ENCODE results near the gene THSD7B. TPM values are rescaled to one million over a fixed set of nuclear protein-coding genes. Genes with fewer than 3 reads are reported as not detected.
"Not testable (repeated sequence)": the region's sequence is repeated elsewhere in the genome, so short reads cannot be mapped to it uniquely, and the experiment has no call there.

THSD7B gene
- total RNA-seq, 1 donor from 2014 or later = 0.22 TPM

DNA sequence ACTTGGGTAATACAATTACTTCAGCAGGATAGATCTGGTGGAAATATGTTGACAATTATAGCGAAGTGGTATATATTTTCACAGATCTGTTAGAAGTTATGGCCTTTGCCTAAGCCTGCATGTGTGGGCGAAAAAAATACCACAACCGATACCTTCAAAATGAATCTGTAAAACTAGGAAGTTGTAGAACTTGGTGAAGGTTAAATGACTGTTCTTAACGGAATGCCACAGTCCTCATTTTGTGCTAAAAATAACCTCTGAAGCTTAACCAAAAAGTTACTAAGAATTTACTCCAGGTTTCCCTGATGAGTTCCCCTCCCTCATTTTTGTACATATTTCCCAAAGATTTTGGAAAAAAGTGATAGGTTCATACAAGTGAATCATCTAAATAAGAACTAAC, 550.7 kb downstream of the THSD7B start:
- Mint-ChIP-seq H3K27me3 (ENCODE audit: low read depth) (no peaks in the 10 kb centered on the region), H3K9me3 (peaks cover 17% of the 10 kb centered on the region), H3K4me1 (no peaks in the 10 kb centered on the region), H3K27ac (no peak overlapping the region), H3K4me3 (no peak overlapping the region), H3K36me3 (no peaks in the 10 kb centered on the region)
- no peak for TF ChIP-seq CTCF (IDR thresholded peaks at IDR 0.05; ENCODE audit: unreplicated experiment)
- no peak for DNase-seq (ENCODE audit: low spot score in 2 of 2, unreplicated experiment in 2 of 2)

GRCh38 chr2:137321566-137321965, 556.2 kb downstream of the THSD7B start:
- no peak overlapping the region for H3K27ac Mint-ChIP-seq
- no peaks in the 10 kb centered on the region for H3K36me3 Mint-ChIP-seq
- peaks cover 4% of the 10 kb centered on the region for H3K9me3 Mint-ChIP-seq
- no peak for DNase-seq (ENCODE audit: low spot score in 2 of 2, unreplicated experiment in 2 of 2)
- no peak overlapping the region for H3K4me3 Mint-ChIP-seq
- no peak for TF ChIP-seq CTCF (IDR thresholded peaks at IDR 0.05; ENCODE audit: unreplicated experiment)
- no peaks in the 10 kb centered on the region for H3K4me1 Mint-ChIP-seq
- peaks cover 2% of the 10 kb centered on the region for H3K27me3 Mint-ChIP-seq (ENCODE audit: low read depth)

DNA sequence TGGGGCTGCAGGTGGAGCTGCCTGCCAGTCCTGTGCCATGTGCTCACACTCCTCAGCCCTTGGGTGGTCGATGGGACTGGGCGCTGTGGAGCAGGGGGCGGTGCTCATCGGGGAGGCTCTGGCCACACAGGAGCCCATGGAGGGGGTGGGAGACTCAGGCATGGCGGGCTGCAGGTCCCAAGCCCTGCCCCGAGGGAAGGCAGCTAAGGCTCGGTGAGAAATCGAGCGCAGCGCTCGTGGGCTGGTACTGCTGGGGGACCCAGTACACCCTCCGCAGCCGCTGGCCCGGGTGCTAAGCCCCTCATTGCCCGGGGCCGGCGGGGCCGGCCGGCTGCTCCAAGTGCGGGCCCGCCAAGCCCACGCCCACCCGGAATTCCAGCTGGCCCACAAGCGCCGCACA, 566.2 kb downstream of the THSD7B start:
- H3K36me3 Mint-ChIP-seq; H3K27ac Mint-ChIP-seq; H3K9me3 Mint-ChIP-seq; H3K27me3 Mint-ChIP-seq (ENCODE audit: low read depth); DNase-seq (ENCODE audit: low spot score in 2 of 2, unreplicated experiment in 2 of 2); H3K4me3 Mint-ChIP-seq; H3K4me1 Mint-ChIP-seq: not testable (repeated sequence)

GRCh38 chr2:137333386-137334165, 568.2 kb downstream of the THSD7B start:
- no peak overlapping the region for H3K27ac Mint-ChIP-seq
- DNase-seq (ENCODE audit: low spot score in 2 of 2, unreplicated experiment in 2 of 2) = no peak
- no peaks in the 10 kb centered on the region for H3K36me3 Mint-ChIP-seq
- peaks cover 9% of the 10 kb centered on the region for H3K9me3 Mint-ChIP-seq
- H3K4me3 Mint-ChIP-seq = no peak overlapping the region
- TF ChIP-seq CTCF (IDR thresholded peaks at IDR 0.05; ENCODE audit: unreplicated experiment) = no peak
- peaks cover 4% of the 10 kb centered on the region for H3K27me3 Mint-ChIP-seq (ENCODE audit: low read depth)
- H3K4me1 Mint-ChIP-seq = peaks cover 6% of the 10 kb centered on the region

DNA sequence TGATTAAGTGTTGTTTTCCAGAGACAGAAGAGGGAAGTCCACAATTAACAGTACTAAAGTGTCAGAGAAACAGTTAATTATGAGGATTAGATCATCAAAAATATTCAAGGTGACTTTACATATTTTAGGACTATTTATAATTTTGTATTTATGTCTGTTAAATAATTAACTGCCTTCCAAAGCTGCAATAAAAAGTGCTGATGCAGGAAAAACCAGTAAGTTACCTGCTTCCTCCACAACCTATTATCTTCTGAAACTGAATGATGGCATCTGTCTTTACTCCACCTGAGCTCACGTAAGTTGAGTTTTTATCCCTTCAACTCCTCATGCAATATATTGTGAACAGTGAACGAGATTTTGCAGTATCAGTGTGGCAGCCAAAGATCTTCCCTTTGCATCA, 570.7 kb downstream of the THSD7B start:
- H3K4me1 Mint-ChIP-seq = peaks cover 6% of the 10 kb centered on the region
- H3K36me3 Mint-ChIP-seq = no peaks in the 10 kb centered on the region
- no peak overlapping the region for H3K27ac Mint-ChIP-seq
- H3K4me3 Mint-ChIP-seq = no peak overlapping the region
- peaks cover 11% of the 10 kb centered on the region for H3K27me3 Mint-ChIP-seq (ENCODE audit: low read depth)
- no peak for TF ChIP-seq CTCF (IDR thresholded peaks at IDR 0.05; ENCODE audit: unreplicated experiment)
- DNase-seq (ENCODE audit: low spot score in 2 of 2, unreplicated experiment in 2 of 2) = no peak
- H3K9me3 Mint-ChIP-seq = no peaks in the 10 kb centered on the region

DNA sequence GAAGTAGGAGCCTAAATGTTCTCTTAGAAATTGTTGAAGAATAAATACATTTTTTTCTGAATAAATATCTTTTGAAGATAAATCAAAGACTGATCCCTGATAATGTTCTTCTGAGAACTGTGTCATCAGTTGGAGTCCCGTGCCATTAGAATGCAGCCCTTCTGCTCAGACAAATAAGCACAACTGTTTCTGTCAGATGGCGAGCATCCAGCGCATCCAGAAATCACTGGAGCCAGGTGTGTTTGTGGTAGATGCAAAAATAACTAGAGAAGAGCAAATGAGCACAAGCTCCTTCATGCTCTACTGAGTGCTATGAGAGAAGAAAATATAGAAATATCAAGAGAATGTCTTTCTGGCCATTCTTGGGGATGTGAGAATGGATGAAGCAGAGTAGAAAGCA, 573.7 kb downstream of the THSD7B start:
- no peaks in the 10 kb centered on the region for H3K9me3 Mint-ChIP-seq
- TF ChIP-seq CTCF (IDR thresholded peaks at IDR 0.05; ENCODE audit: unreplicated experiment) = no peak
- no peak overlapping the region for H3K27ac Mint-ChIP-seq

More for the DNA sequence above, 573.7 kb downstream of the THSD7B start:
- no peak for DNase-seq (ENCODE audit: low spot score in 2 of 2, unreplicated experiment in 2 of 2)
- no peaks in the 10 kb centered on the region for H3K4me1 Mint-ChIP-seq
- no peaks in the 10 kb centered on the region for H3K36me3 Mint-ChIP-seq
- H3K4me3 Mint-ChIP-seq = no peak overlapping the region
- peaks cover 11% of the 10 kb centered on the region for H3K27me3 Mint-ChIP-seq (ENCODE audit: low read depth)

All from mesothelial cell of epicardium (in vitro differentiated cells).